ENCODE data around the gene COLEC11.
"Not testable (repeated sequence)": the region's sequence is repeated elsewhere in the genome, so short reads cannot be mapped to it uniquely, and the experiment has no call there.

The COLEC11 gene

DNA sequence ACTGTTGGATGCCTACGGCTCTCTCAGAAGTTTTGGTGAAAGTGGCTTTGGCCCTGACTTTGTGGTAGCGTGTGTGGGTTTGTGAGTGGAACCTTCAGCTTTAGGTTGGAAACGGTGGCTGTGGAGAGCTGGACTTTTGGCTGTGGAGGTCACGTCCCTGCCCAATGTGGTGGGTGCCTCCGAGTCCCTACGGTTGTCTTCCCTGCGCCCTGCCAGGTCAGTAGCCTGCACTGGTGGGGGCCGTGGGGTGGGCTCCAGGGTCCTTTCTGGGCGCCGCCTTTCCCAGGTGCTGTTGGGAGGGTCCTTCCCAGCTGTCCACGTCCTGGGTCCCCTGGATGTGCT is 11.1 kb downstream of the COLEC11 start:
- no peak for DNase-seq (ENCODE audit: low spot score)

DNA sequence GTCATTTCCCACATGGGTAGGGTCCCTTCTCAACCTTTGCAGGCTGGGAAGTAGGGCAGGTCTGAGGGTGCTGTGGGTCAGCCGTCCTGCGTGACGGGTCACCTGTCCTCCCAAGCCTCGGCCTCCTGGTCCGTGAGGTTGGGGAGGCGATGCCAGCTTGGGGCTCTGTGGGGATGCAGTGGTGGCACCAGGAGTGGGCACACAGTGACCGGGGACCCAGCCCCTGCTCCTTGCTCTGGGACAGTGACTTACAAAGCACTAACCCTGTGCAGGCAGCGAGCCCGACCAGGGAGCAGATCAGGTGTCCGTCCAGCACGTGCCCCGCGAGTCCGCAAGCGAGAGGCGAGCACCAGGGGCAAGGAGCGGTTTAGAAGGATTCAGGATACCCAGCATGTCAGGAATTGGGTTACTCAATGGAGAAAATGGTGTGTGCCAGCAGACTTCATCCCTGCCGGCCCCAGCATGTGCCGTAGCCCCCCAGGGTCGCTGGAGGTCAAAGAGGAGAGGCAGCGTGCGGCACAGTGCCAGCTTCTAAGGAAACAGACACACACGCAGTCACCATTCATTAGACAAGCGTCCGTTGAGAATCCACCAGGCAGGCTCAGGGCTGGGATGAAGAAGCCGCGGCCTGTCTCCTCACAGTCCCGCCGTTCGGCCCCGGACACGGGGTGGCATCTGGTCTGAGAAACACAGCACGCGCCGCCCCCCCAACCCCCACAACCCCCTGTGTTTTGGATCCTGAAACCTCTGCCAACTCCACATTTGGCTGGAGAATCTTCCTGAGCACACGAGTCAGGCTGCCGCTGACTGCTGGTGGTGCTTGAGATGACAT is 11.7 kb downstream of the COLEC11 start:
- no peak for DNase-seq (ENCODE audit: low spot score)

DNA sequence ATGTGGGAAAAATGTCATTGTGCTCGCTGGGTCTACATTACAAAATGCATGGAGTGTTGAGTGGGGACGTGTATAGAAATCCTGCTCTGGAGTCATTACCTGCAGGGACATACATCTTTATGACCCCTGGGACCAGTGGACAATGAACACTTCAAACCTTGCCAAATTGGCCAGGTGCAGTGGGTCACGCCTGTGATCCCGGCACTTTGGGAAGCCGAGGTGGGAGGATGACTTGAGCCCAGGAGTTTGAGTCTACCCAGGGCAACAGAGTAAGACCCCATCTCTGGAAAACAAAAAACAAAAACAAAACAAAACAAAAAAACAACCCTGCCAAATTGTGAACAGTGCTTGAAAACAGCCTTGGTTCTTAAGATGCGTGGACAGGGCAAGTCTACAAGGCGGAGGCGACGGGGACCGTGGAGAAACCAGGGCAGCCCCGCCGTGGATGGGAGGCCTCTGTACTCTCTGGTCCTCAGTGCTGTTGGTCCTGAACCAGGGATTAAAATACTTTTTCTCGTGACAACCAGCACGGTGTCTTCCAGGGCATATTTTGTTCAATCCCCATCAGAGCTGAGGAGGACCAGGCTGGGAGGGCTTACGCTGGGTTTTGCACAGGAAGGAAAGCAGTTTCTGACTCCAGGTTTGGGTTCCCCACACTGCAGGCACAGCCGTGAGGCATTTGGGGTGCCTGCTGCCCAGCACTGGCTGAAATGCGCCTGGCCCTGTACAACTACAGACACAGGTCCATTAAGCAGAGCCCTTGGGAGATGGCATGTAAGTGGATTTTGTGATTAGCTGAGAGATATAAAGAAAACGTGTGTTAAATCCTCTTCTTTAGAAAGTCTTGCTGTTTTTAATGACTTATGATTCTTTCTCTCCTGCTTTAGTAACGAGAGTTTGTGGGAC is 13.7 kb downstream of the COLEC11 start:
- no peak for DNase-seq (ENCODE audit: low spot score)

- DNase-seq (ENCODE audit: low spot score), result not testable (repeated sequence)
These were observed 14.4 kb downstream of the COLEC11 start for GRCh38 chr2:3609279-3609673.

DNA sequence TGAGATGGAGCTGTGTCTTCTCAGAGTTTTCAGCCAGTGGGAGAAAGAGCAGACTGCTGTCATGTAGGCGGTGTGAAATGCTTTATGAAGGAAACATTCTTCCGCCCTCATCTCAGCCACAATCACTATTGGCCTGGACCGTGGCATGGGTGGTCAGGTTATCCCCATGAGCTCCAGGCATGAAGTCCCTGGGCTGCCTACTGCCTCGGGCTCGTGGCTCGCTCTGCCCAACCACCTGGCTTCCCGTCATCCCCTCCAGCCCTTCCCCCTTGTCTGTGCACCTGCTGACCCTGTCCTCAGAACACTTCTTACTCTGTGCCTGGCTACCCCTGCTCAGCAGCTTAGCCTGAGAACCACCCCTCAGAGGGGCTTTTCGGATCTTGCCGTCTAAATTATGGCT is 15.5 kb downstream of the COLEC11 start:
- no peak for DNase-seq (ENCODE audit: low spot score)

DNA sequence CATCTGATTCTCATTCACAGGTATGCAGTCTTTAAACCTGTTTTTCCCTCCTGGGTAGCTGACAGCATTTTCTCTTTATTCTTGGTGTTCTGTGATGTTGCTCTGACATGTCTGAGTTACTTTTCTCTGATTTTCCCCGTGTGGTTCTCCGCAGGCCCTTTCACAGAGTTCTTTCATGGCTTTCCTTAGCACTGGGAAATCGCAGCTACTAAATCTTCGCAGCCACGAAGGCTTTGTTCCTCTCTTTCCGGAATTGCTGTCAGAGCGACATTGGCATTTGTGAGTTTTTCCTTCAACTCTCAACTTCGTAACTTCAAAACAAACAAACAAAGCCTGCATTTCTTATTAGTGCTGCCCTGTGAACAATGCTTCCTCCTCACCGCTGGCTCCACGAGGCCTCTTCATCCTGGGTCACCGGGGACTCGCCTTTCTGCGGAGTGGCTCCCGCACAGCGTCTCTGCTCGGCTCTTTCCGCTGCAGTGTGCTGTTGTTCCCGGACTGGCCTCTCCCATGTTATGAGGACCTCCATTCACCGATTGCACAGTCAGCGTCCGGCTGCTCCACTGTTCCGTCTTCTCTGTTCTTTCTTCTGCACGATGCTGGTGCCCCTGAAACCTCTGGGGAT is 16.1 kb downstream of the COLEC11 start:
- no peak for DNase-seq (ENCODE audit: low spot score)

DNA sequence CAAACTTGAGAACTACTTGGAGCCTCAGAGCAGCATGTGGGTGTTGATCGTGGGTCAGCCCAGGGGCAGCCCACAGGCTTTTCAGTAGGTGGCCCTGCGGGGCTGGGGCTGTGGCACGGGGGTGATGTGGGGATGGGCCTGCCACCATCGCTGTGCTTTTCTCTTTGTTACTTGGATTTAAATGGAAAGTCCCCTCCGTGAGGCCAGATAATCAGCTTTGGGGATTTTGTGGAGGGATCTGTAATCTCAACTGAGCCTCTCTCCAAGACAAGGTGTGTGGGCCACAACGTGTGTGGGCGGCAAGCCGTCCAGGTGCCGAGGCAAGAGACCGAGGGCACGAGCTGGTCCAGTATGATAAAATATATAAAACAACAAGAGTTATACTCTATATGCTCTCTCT is 16.7 kb downstream of the COLEC11 start:
- no peak for DNase-seq (ENCODE audit: low spot score)

DNA sequence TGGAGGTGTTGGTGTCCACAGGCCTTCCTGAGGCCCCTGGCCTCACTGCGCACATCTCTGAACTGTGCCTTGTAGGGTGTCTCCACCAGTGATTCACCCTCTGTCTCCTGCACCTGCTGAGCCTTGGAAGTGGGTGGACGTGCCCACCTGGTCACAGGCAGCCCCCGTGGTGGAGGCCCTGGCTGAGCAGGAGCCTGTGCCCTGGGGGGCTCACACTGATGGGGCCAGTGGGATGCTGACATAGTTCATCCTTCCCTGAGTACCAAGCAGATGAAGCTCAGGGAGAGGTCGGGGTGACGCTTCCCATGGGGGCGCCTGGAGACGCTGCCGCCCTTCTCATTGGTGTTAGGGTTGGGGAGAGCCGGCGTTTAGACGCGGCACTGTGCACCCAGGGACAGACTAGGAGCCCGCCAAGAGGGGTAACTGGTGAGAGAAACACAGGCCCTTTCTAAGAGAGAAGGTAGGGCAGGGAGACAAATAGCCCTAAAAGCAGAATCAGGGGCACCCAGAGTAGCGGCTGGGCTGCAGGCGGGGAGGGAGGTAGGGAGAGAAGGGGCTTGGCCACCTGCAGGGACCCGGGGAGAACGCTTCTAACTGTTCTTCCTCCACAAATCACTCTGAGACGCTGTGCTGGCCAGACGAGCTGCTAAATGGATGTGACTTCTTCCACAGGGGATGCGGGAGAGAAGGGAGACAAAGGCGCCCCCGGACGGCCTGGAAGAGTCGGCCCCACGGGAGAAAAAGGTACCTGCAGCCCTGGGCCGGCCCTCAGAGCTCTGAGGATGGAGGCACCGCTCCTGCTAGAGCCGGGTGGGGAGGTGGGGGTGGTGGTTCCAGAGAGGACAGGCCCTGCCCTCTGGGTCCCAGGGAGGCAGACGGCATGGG is 18.0 kb downstream of the COLEC11 start:
- DNase-seq (ENCODE audit: low spot score), result no peak

GRCh38 chr2:3613524-3613905 is 18.6 kb downstream of the COLEC11 start:
- no peak for DNase-seq (ENCODE audit: low spot score)

DNA sequence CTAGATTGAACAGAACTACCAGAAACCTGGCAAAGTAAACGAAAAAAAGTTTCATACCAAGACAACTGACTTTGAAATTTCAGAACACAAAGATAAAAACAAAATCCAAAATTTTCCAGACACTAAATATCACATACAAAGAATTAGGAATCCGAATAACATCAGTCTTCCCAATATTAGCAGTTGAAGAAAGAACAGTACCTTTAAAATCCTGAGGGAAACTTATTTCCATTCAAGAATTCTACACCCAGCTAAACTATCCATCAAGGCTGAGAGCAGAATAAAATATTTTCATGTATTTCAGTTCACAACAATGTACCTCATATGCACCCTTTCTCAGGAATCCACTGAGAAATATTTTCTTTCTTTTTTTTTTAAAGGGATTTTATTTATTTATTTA is 19.8 kb downstream of the COLEC11 start:
- not testable (repeated sequence) for DNase-seq (ENCODE audit: low spot score)

- DNase-seq (ENCODE audit: low spot score), result not testable (repeated sequence)
These were observed 20.8 kb downstream of the COLEC11 start for GRCh38 chr2:3615541-3616200.

GRCh38 chr2:3616435-3617197 is 21.7 kb downstream of the COLEC11 start:
- DNase-seq (ENCODE audit: low spot score), result not testable (repeated sequence)

DNA sequence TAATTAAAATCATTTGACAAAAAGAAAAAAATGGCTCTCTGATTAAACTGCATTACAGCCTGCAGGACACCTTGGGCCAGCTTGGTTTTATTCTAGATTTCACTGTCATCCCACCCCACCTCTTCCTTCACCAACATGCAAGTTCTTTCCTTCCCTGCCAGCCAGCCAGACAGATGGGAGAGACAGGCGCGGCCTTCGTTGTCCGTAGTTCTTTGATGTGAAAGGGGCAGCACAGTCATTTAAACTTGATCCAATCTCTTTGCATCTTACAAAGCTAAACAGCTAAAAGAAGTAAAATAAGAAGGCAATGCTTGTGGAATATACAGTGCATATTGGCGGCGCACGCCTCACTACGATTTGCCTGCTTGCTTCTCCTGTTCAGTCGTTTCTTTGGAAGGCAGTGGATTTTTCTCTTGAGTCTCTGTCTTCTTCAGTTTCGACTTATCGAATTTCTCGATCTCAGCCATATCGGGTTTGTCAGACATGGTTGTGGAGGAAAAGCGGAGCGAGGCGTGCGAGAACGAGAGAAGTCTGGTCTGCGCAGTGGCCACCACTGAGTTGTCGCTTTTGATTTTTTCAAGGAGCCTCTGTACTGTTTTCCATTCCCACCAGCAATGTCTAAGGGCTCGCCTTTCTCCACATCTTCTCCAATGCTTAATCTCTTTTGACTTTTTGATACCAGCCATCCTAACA is 22.4 kb downstream of the COLEC11 start:
- DNase-seq (ENCODE audit: low spot score), result no peak

- no peak for DNase-seq (ENCODE audit: low spot score)
These were observed 23.5 kb downstream of the COLEC11 start for GRCh38 chr2:3618367-3618766.

- no peak for DNase-seq (ENCODE audit: low spot score)
These were observed 24.1 kb downstream of the COLEC11 start for GRCh38 chr2:3619033-3619432.

- DNase-seq (ENCODE audit: low spot score), result not testable (repeated sequence)
These were observed 24.7 kb downstream of the COLEC11 start for GRCh38 chr2:3619661-3620060.

DNA sequence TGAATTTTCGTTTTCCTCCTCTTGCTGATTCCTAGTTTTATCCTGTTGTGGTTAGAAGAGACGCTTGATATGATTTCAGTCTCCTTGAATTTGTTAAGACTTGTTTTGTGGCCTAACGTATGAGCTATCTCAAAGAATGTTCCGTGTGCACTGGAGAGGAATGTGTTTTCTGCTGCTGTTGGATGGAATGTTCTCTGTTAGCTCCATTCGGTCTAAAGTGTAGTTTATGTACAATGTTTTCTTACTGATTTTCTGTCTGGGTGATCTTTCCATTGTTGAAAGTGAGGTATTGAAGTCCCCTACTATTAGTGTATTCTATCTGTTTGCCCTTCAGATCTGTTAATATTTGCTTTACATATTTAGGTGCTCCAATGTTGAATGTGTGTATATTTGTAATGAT is 25.9 kb downstream of the COLEC11 start:
- peak; percentile 19 for DNase-seq (ENCODE audit: low spot score)

GRCh38 chr2:3622967-3623366 is 28.1 kb downstream of the COLEC11 start:
- DNase-seq (ENCODE audit: low spot score), result no peak

- no peak for DNase-seq (ENCODE audit: low spot score)
These were observed 29.3 kb downstream of the COLEC11 start for GRCh38 chr2:3624059-3624794.

All from kidney tubule cell (primary cell).